ENCODE data around the gene XPR1.
"Not testable (repeated sequence)": the region's sequence is repeated elsewhere in the genome, so short reads cannot be mapped to it uniquely, and the experiment has no call there.

Gene XPR1

DNA sequence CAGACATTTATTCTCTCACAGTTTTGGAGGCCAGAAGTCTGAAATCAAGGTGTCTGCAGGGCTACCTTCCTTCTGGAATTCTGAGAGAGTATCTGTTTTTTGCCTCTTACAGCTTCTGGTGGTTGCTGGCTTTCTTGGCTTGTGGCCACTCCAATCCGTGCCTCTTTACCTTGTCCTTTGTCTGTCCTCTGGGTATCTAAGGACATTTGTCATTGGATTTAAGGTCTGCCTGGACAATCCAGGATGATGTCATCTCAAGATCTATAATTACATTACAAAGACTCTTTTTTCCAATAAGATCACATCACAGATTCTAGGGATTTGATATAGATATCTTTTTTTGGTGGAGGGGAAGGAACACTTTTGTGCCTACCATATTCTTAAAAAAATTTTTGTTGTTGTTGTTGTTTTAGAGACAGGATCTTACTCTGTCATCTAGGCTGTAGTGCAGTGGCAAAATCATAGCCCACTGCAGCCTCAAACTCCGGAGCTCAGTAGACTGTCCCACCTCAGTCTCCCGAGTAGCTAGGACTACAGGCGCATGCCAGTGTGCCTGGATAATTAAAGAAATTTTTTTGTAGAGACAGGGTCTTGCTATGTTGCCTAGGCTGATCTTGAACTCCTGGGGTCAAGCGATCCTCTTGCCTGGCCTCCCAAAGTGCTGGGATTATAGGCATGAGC, 61.9 kb downstream of the XPR1 start:
- Mint-ChIP-seq H3K27ac (peak overlapping the region; percentile 37), H3K4me3 (no peak overlapping the region), H3K9me3 (peaks cover 40% of the 10 kb centered on the region), H3K36me3 (ENCODE audit: low read depth) (peaks cover 50% of the 10 kb centered on the region), H3K4me1 (peaks cover 10% of the 10 kb centered on the region), H3K27me3 (ENCODE audit: low read depth, poor library complexity) (no peaks in the 10 kb centered on the region)
- no peak for DNase-seq
- TF ChIP-seq, protein P1, sequence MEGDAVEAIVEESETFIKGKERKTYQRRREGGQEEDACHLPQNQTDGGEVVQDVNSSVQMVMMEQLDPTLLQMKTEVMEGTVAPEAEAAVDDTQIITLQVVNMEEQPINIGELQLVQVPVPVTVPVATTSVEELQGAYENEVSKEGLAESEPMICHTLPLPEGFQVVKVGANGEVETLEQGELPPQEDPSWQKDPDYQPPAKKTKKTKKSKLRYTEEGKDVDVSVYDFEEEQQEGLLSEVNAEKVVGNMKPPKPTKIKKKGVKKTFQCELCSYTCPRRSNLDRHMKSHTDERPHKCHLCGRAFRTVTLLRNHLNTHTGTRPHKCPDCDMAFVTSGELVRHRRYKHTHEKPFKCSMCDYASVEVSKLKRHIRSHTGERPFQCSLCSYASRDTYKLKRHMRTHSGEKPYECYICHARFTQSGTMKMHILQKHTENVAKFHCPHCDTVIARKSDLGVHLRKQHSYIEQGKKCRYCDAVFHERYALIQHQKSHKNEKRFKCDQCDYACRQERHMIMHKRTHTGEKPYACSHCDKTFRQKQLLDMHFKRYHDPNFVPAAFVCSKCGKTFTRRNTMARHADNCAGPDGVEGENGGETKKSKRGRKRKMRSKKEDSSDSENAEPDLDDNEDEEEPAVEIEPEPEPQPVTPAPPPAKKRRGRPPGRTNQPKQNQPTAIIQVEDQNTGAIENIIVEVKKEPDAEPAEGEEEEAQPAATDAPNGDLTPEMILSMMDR (IDR thresholded peaks at IDR 0.05), result no peak

DNA sequence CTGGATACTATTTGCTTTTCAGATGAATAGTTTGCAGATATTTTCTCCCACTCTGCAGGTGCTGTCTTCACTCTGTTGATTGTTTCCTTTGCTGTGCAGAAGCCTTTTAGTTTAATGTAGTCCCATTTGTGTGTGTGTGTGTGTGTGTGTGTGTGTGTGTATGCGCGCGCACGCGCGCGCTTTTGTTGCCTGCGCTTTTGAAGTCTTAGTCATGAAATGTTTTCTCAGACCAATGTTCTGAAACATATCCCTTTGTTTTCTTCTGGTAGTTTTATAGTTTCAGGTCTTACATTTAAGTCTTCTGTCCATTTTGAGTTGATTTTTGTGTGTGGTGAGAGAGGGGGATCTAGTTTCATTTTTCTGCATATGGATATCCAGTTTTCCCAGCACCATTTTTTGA, 63.5 kb downstream of the XPR1 start:
- Mint-ChIP-seq H3K9me3 (peaks cover 43% of the 10 kb centered on the region), H3K4me1 (peaks cover 10% of the 10 kb centered on the region), H3K27me3 (ENCODE audit: low read depth, poor library complexity) (no peaks in the 10 kb centered on the region), H3K27ac (no peak overlapping the region), H3K36me3 (ENCODE audit: low read depth) (peaks cover 53% of the 10 kb centered on the region), H3K4me3 (no peak overlapping the region)
- TF ChIP-seq, protein P1 (IDR thresholded peaks at IDR 0.05), result no peak
- no peak for DNase-seq

DNA sequence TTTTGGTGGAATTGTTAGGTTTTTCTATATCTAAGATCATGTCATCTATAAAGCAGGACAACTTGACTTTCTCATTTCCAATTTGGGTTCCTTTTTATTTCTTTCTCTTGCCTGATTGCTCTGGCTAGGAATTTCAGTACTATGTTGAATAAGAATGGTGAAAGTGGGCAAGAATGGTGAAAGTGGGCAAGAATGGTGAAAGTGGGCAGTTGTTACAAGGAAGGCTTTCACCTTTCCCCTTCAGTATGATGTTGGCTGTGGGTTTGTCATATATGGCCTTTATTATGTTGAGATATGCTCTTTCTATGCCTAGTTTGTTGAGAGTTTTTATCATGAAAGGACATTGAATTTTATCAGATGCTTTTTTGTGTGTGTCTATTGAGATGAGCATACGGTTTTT, 64.5 kb downstream of the XPR1 start:
- Mint-ChIP-seq H3K4me3 (no peak overlapping the region), H3K27me3 (ENCODE audit: low read depth, poor library complexity) (no peaks in the 10 kb centered on the region), H3K4me1 (peaks cover 9% of the 10 kb centered on the region), H3K36me3 (ENCODE audit: low read depth) (peaks cover 53% of the 10 kb centered on the region), H3K27ac (no peak overlapping the region), H3K9me3 (peaks cover 43% of the 10 kb centered on the region)
- TF ChIP-seq, protein P1 (IDR thresholded peaks at IDR 0.05), result no peak
- DNase-seq, result no peak

DNA sequence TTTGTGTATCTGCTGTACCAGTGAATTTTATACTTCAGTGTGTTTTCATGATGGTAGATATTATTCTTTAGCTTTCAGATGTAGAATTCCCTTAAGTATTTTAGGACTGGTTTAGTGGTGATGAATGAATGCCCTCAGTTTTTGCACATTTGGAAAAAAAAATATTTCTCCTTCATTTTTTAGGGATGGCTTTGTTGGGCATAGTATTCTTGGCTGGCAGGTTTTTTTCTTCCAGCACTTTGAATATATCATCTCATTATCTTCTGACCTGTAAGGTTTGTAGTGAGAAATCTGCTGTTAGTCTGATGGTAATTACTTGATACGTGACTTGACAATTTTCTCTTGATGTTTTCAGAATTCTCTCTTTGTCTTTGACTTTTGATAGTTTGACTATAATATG, 66.8 kb downstream of the XPR1 start:
- TF ChIP-seq, protein P1 (IDR thresholded peaks at IDR 0.05), result no peak
- no peak for DNase-seq

DNA sequence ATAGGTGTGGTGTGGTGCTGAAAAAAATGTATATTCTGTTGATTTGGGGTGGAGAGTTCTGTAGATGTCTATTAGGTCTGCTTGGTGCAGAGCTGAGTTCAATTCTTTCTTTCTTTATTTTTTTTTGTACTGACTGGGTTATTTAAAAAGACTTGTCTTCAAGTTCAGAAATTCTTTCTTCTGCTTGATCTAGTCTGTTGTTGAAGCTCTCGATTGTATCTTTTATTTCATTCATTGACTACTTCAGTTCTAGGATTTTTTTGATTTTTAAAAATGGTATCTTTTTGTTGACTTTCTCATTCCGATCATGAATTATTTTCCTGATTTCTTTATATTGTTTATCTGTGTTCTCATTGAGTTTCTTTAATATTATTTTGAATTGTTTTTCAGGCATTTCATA, 70.6 kb downstream of the XPR1 start:
- Mint-ChIP-seq H3K36me3 (ENCODE audit: low read depth) (peaks cover 27% of the 10 kb centered on the region), H3K9me3 (peaks cover 35% of the 10 kb centered on the region)
- H3K4me3 Mint-ChIP-seq; H3K27me3 Mint-ChIP-seq (ENCODE audit: low read depth, poor library complexity); H3K27ac Mint-ChIP-seq; H3K4me1 Mint-ChIP-seq; DNase-seq: not testable (repeated sequence)

More for the DNA sequence above, 66.8 kb downstream of the XPR1 start:
- H3K9me3 Mint-ChIP-seq, result peaks cover 57% of the 10 kb centered on the region
- H3K4me3 Mint-ChIP-seq, result no peak overlapping the region
- no peak overlapping the region for H3K27ac Mint-ChIP-seq
- H3K27me3 Mint-ChIP-seq (ENCODE audit: low read depth, poor library complexity), result no peaks in the 10 kb centered on the region
- H3K36me3 Mint-ChIP-seq (ENCODE audit: low read depth), result peaks cover 57% of the 10 kb centered on the region
- H3K4me1 Mint-ChIP-seq, result no peaks in the 10 kb centered on the region

DNA sequence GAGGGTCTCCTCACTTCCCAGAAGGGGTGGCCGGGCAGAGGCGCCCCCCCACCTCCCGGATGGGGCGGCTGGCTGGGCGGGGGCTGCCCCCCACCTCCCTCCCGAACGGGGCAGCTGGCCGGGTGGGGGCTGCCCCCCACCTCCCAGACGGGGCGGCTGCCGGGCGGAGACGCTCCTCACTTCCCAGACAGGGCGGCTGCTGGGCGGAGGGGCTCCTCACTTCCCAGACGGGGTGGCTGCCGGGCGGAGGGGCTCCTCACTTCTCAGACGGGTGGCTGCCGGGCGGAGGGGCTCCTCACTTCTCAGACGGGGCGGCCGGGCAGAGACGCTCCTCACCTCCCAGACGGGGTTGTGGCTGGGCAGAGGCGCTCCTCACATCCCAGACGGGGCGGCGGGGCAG, 78.9 kb downstream of the XPR1 start:
- H3K27ac Mint-ChIP-seq; H3K27me3 Mint-ChIP-seq (ENCODE audit: low read depth, poor library complexity); DNase-seq; H3K4me1 Mint-ChIP-seq; H3K4me3 Mint-ChIP-seq: not testable (repeated sequence)
- Mint-ChIP-seq H3K9me3 (peaks cover 68% of the 10 kb centered on the region), H3K36me3 (ENCODE audit: low read depth) (peaks cover 58% of the 10 kb centered on the region)

DNA sequence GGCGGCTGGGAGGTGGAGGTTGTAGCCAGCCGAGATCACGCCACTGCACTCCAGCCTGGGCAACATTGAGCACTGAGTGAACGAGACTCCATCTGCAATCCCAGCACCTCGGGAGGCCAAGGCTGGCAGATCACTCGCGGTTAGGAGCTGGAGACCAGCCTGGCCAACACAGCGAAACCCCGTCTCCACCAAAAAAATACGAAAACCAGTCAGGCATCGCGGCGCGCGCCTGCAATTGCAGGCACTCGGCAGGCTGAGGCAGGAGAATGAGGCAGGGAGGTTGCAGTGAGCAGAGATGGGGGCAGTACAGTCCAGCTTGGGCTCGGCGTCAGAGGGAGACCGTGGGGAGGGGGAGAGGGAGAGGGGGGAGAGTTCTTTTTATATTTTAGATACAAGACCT, 79.4 kb downstream of the XPR1 start:
- H3K27ac Mint-ChIP-seq; H3K4me1 Mint-ChIP-seq; DNase-seq; H3K4me3 Mint-ChIP-seq; H3K27me3 Mint-ChIP-seq (ENCODE audit: low read depth, poor library complexity): not testable (repeated sequence)
- peaks cover 59% of the 10 kb centered on the region for H3K36me3 Mint-ChIP-seq (ENCODE audit: low read depth)
- peaks cover 68% of the 10 kb centered on the region for H3K9me3 Mint-ChIP-seq
